ENCODE data around the gene SLC35E1.
A peak's percentile ranks its signal among the peaks of the same experiment; 100 is the strongest.

Gene SLC35E1

GRCh38 chr19:16614941-16615340, 42.7 kb upstream of the SLC35E1 start:
- TF ChIP-seq ZFX (IDR thresholded peaks at IDR 0.05), result no peak
- TF ChIP-seq CTCF (conservative IDR thresholded peaks at IDR 0.05), result no peak
- peak overlapping the region; percentile 47 for H3K27ac ChIP-seq

- H3K27ac ChIP-seq, result peak overlapping the region; percentile 47; the same call in 1 of the 2 replicates
- TF ChIP-seq CTCF (conservative IDR thresholded peaks at IDR 0.05) (no peak), ZFX (IDR thresholded peaks at IDR 0.05) (no peak)
These were observed 41.6 kb upstream of the SLC35E1 start for GRCh38 chr19:16613841-16614240.

GRCh38 chr19:16612636-16613035, 40.4 kb upstream of the SLC35E1 start:
- TF ChIP-seq CTCF (conservative IDR thresholded peaks at IDR 0.05) (no peak), ZFX (IDR thresholded peaks at IDR 0.05) (no peak)
- H3K27ac ChIP-seq, result no peak overlapping the region

- no peak overlapping the region; the same call in 1 of the 2 replicates for H3K27ac ChIP-seq
- TF ChIP-seq CTCF (conservative IDR thresholded peaks at IDR 0.05), result no peak
- no peak for TF ChIP-seq ZFX (IDR thresholded peaks at IDR 0.05)
These were observed 38.9 kb upstream of the SLC35E1 start for GRCh38 chr19:16611121-16611520.

GRCh38 chr19:16609511-16610200, 37.4 kb upstream of the SLC35E1 start:
- TF ChIP-seq ZFX (IDR thresholded peaks at IDR 0.05) (no peak), CTCF (conservative IDR thresholded peaks at IDR 0.05) (no peak)
- H3K27ac ChIP-seq, result no peak overlapping the region; the same call in 1 of the 2 replicates

GRCh38 chr19:16608290-16608739, 36.1 kb upstream of the SLC35E1 start:
- peak overlapping the region; percentile 75 for H3K27ac ChIP-seq
- TF ChIP-seq ZFX (IDR thresholded peaks at IDR 0.05), result no peak
- TF ChIP-seq CTCF (conservative IDR thresholded peaks at IDR 0.05), result no peak

GRCh38 chr19:16607819-16608218, 35.6 kb upstream of the SLC35E1 start:
- TF ChIP-seq ZFX (IDR thresholded peaks at IDR 0.05), result no peak
- TF ChIP-seq CTCF (conservative IDR thresholded peaks at IDR 0.05), result no peak
- peak overlapping the region; percentile 75 for H3K27ac ChIP-seq

Measured in C4-2B (cell line).